Measurements from ENCODE around the gene FAM162A. TPM values are rescaled to one million over a fixed set of nuclear protein-coding genes. Genes with fewer than 3 reads are reported as not detected.
A peak's percentile ranks its signal among the peaks of the same experiment; 100 is the strongest.

Gene FAM162A
- total and polyA plus RNA-seq, 8 donors = 32.8 to 74.3 (median 50.9) TPM

GRCh38 chr3:122382888-122383666 is 905 bp upstream of the FAM162A start, which contains the start of gene MIX23:
Gene MIX23 (minus strand): TSS chr3:122383231. CDS start chr3:122383224, 7 bp downstream.
- FAIRE-seq = no peak
- H3K4me3 ChIP-seq = peak within 1 kb of the TSS; percentile 69 to 82 (median 74)
- peak within 1 kb of the TSS; percentile 74 to 96 (median 92) for H3K27ac ChIP-seq
- peaks cover 7 to 14% (median 13%) of the 10 kb centered on the region in 3 donors for H3K4me1 ChIP-seq
- no peak for TF ChIP-seq CTCF (IDR thresholded peaks at IDR 0.05)
- peak; percentile 78 to 91 (median 84) for DNase-seq
- no peaks in the 10 kb centered on the region for H3K27me3 ChIP-seq
- WGBS, 2 donors = 0% methylated on average over 29 to 31 of the region's 31 CpGs
- H3K9me3 ChIP-seq = no peaks in the 10 kb centered on the region
- intact Hi-C loops (cut with DNase I) = no loop called here
- ATAC-seq = peak; percentile 78 to 88 (median 83)
- H3K36me3 ChIP-seq = no peaks in the 10 kb centered on the region

- no peak for FAIRE-seq
- TF ChIP-seq CTCF (IDR thresholded peaks at IDR 0.05) = no peak
- ATAC-seq = no peak
- Histone ChIP-seq H3K36me3 (no peaks in the 10 kb centered on the region), H3K27me3 (no peaks in the 10 kb centered on the region), H3K27ac (no peak overlapping the region), H3K9me3 (no peaks in the 10 kb centered on the region), H3K4me1 (peaks cover 13 to 35% (median 34%) of the 10 kb centered on the region in 3 donors), H3K4me3 (no peak overlapping the region)
- no peak for DNase-seq
- WGBS, 2 donors = 43 to 48% methylated on average over 3 of the region's 3 CpGs
- intact Hi-C loops (cut with DNase I) = no loop called here
Observed at GRCh38 chr3:122387709-122388108, 3.7 kb downstream of the FAM162A start.

GRCh38 chr3:122389197-122389596 is 5.2 kb downstream of the FAM162A start:
- intact Hi-C loops (cut with DNase I) = no loop called here
- FAIRE-seq = no peak
- no peak overlapping the region for H3K27ac ChIP-seq

GRCh38 chr3:122389892-122390291 is 5.9 kb downstream of the FAM162A start:
- H3K4me1 ChIP-seq = peaks cover 34 to 54% (median 53%) of the 10 kb centered on the region in 3 donors
- DNase-seq = no peak
- 46 to 51% methylated on average over 4 of the region's 4 CpGs for WGBS, 2 donors
- intact Hi-C loops (cut with DNase I) = loop anchor here in 1 of 3 donors (10.0 kb wide), 1 partner anchor 295 kb away; the partner anchor contains the start of gene PARP14
- TF ChIP-seq CTCF (IDR thresholded peaks at IDR 0.05) = no peak
- no peaks in the 10 kb centered on the region for H3K9me3 ChIP-seq
- peak overlapping the region in 2 of 4 donors; percentile 64 to 77 for H3K27ac ChIP-seq
- FAIRE-seq = no peak
- no peaks in the 10 kb centered on the region for H3K36me3 ChIP-seq
- H3K4me3 ChIP-seq = no peak overlapping the region
- no peaks in the 10 kb centered on the region for H3K27me3 ChIP-seq
- ATAC-seq = no peak

More at GRCh38 chr3:122389197-122389596, 5.2 kb downstream of the FAM162A start:
- TF ChIP-seq CTCF (IDR thresholded peaks at IDR 0.05) = no peak
- Histone ChIP-seq H3K4me3 (no peak overlapping the region), H3K27me3 (no peaks in the 10 kb centered on the region), H3K36me3 (no peaks in the 10 kb centered on the region), H3K9me3 (no peaks in the 10 kb centered on the region), H3K4me1 (peaks cover 27 to 48% (median 47%) of the 10 kb centered on the region in 3 donors)
- DNase-seq (no peak), ATAC-seq (no peak)

- no peaks in the 10 kb centered on the region for H3K9me3 ChIP-seq
- no peak for FAIRE-seq
- no peak overlapping the region for H3K4me3 ChIP-seq
- ATAC-seq = no peak
- no peak for DNase-seq
- intact Hi-C loops (cut with DNase I) = loop anchor here in 1 of 3 donors (10.0 kb wide), 1 partner anchor 294 kb away; the partner anchor contains the start of gene PARP14
- H3K36me3 ChIP-seq = no peaks in the 10 kb centered on the region
- H3K27ac ChIP-seq = peak overlapping the region in 2 of 4 donors; percentile 64 to 77
- no peak for TF ChIP-seq CTCF (IDR thresholded peaks at IDR 0.05)
- 30 to 32% methylated on average over 4 of the region's 4 CpGs for WGBS, 2 donors
- no peaks in the 10 kb centered on the region for H3K27me3 ChIP-seq
- peaks cover 42 to 50% (median 47%) of the 10 kb centered on the region in 3 donors for H3K4me1 ChIP-seq
Observed at GRCh38 chr3:122390665-122391064, 6.7 kb downstream of the FAM162A start.
